GM12801 (cell line): ENCODE data around the gene MPV17L2.

Experiments
- TF ChIP-seq, protein P1 (sequence below): IDR thresholded peaks from one replicate; pipeline ENCODE4 v1.5.1; 2011; ENCODE audit warnings: control low read depth; ENCODE audit not compliant: insufficient read length; ENCODE audit errors: extremely low read depth

Gene MPV17L2

DNA sequence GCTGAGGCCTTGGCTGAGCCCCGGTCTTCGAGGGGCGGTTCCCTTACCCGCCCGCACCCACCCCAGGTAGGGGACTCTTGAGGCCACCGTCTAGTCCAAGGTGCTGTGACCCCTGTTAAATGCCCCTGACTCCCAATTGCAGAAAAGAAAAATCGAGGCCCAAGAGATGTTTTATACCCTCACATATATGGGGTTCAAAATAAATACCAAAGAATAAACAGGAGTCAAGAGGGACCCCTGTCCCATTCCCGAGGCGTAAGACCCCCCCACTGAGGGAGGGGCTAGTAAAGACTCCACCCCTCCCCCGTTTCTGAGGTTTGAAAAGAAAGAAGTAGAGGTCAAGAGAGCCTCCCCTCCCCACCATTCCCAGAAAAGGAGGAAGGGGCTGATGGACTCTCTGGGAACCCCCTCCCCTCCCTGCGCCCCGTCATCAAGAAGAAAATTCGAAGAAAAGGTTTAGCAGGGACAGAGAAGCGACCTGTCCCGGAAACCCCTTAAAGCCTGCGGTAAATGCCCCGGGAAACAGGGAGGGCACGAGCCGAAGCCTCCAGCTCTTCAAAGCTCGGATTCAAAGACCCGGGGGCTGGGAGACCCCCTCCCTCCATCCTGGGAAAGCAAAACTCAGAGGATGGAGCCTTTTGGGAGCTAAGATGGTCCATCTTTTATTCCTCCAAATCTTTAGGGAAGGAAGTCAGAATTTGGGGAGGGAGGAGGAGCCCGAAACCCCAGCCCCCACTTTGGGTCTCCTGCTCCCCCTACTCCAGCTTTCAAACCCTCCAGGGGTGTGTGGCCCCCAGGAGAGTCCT lies 11.6 kb downstream of the MPV17L2 start:
- TF ChIP-seq, protein P1, sequence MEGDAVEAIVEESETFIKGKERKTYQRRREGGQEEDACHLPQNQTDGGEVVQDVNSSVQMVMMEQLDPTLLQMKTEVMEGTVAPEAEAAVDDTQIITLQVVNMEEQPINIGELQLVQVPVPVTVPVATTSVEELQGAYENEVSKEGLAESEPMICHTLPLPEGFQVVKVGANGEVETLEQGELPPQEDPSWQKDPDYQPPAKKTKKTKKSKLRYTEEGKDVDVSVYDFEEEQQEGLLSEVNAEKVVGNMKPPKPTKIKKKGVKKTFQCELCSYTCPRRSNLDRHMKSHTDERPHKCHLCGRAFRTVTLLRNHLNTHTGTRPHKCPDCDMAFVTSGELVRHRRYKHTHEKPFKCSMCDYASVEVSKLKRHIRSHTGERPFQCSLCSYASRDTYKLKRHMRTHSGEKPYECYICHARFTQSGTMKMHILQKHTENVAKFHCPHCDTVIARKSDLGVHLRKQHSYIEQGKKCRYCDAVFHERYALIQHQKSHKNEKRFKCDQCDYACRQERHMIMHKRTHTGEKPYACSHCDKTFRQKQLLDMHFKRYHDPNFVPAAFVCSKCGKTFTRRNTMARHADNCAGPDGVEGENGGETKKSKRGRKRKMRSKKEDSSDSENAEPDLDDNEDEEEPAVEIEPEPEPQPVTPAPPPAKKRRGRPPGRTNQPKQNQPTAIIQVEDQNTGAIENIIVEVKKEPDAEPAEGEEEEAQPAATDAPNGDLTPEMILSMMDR = no peak

- TF ChIP-seq, protein P1 = no peak
These were observed 12.3 kb downstream of the MPV17L2 start for GRCh38 chr19:18205200-18205892.

- TF ChIP-seq, protein P1 = no peak
These were observed 13.0 kb downstream of the MPV17L2 start for GRCh38 chr19:18206018-18206417.

- TF ChIP-seq, protein P1 = no peak
These were observed 15.3 kb downstream of the MPV17L2 start for GRCh38 chr19:18208098-18208951.

GRCh38 chr19:18211683-18212082 lies 18.7 kb downstream of the MPV17L2 start:
- TF ChIP-seq, protein P1 = no peak

DNA sequence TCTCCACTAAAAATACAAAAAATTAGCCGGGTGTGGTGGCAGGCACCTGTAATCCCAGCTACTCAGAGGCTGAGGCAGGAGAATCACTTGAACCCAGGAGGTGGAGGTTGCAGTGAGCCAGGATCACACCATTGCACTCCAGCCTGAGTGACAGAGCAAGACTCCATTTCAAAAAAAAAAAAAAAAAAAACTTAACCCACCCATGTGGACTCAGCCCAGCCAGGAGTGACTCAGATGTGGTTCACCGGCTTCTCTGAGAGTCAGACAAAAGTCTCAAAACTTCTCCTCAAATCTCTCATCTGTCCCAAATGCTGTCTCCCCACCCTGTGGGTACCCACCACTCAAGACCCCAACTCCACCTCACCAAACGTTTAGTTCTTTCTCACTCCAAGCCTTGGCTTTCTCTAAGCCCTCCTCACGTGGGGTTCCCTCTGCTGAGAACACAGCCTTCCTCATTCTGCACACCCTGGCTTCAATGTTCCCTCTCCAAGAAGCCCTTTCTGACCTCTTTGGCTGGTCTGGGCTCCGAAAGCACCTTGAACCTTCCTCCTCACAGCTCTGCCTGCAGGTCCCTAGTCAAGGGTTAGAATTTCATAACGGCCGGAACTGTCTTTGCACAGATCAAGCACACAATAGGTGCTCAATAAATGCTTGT lies 21.9 kb downstream of the MPV17L2 start:
- TF ChIP-seq, protein P1 = no peak
